Brain microvascular endothelial cell (primary cell): ENCODE measurements around the gene GAL3ST1.
"Not testable (repeated sequence)": the region's sequence is repeated elsewhere in the genome, so short reads cannot be mapped to it uniquely, and the experiment has no call there.

Source experiments
- DNase-seq: peaks from one replicate; pipeline ENCODE4 v3.0.0-alpha.2; 2020
- H3K27ac ChIP-seq: fragments of 250-450 bp; sonication (Bioruptor Pico); 2 replicates; pipeline ENCODE4 v1.5.1; 2020; ENCODE audit warnings: mild to moderate bottlenecking, moderate library complexity
- H3K27me3 ChIP-seq: fragments of 250-450 bp; sonication (Bioruptor Pico); replicated peaks from 2 replicates; pipeline ENCODE4 v1.5.1; 2020; ENCODE audit warnings: mild to moderate bottlenecking
- H3K36me3 ChIP-seq: fragments of 250-450 bp; sonication (Bioruptor Pico); replicated peaks from 2 replicates; pipeline ENCODE4 v1.5.1; 2020; ENCODE audit warnings: mild to moderate bottlenecking
- H3K4me3 ChIP-seq: 2 replicates; pipeline ENCODE4 v1.5.1; 2011; ENCODE audit warnings: low read depth, mild to moderate bottlenecking, control low read depth, low read length, moderate library complexity
- CTCF ChIP-seq: IDR thresholded peaks from 2 replicates; pipeline ENCODE4 v1.5.1; 2011; ENCODE audit warnings: low read depth, mild to moderate bottlenecking, moderate library complexity, low read length, control low read depth, inconsistent platforms; ENCODE audit errors: missing control alignments
- in situ Hi-C: cut with HindIII; loops from 2 replicates; pipeline ENCODE4 v1.10.0; 2017; ENCODE audit warnings: low sequenced_read_pairs, low pct_ligation_motif_present

Gene GAL3ST1

DNA sequence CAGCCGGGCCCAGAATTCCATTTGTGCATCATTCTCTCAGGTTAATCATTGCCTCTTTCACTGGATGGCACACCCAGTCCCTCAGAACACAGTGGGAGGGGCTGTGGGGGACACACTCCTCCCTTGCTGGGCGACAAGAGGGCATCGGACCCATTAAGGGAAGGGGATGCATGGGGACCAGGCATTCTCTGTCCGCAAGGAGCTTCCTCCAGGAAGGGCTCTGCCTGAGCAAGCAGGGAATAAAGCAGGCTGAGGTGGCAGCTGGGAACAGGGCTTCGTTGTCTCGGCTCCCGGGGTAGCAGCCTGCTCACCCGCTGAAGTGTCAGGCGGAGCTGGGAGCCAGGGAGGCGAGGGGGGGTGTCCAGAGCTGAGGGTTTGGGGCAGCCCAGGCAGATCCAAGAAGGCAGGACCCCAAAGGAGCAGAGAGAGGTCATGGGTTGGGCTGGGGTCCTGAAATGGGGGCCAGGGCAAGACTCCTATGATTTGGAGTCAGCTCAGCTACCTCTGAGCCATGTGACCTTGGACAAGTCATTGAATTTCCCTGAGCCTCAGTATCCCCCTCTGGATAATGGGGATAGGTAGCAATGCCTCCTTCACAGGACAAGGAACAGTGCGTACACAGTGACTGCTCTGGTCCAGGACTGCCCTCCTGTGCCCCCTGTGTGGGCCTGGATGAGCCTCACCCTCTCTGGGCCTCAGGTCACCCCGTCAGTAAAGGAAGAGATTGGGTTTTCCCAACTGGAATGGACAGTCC lies 1.4 kb downstream of the GAL3ST1 start:
- Histone ChIP-seq H3K4me3 (no peak overlapping the region), H3K36me3 (peaks cover 31% of the 10 kb centered on the region), H3K27ac (no peak overlapping the region), H3K27me3 (no peaks in the 10 kb centered on the region)
- in situ Hi-C loops = no loop called here
- no peak for DNase-seq
- no peak for TF ChIP-seq CTCF

DNA sequence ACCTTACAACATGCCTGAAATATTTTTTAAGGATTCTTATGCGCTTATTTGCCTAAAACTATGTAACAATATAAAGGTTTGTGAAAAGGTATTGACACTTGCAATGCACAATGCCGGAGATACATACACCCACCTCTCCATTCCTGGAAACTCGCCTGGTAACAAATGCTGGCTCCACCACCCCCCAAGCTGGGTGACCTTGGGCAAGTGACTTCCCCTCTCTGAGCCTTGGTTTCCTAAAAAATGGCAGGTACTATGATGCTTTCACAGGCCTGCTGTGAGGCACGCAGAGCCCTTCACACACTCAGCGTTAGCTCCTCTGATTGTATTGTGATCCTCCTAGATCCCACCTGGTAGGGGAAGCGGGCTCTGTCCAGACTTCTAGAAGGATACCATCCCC lies 2.3 kb downstream of the GAL3ST1 start:
- H3K27ac ChIP-seq = no peak overlapping the region
- DNase-seq = no peak
- peaks cover 23% of the 10 kb centered on the region for H3K36me3 ChIP-seq
- no peak for TF ChIP-seq CTCF
- no peak overlapping the region for H3K4me3 ChIP-seq
- in situ Hi-C loops = no loop called here
- H3K27me3 ChIP-seq = no peaks in the 10 kb centered on the region

DNA sequence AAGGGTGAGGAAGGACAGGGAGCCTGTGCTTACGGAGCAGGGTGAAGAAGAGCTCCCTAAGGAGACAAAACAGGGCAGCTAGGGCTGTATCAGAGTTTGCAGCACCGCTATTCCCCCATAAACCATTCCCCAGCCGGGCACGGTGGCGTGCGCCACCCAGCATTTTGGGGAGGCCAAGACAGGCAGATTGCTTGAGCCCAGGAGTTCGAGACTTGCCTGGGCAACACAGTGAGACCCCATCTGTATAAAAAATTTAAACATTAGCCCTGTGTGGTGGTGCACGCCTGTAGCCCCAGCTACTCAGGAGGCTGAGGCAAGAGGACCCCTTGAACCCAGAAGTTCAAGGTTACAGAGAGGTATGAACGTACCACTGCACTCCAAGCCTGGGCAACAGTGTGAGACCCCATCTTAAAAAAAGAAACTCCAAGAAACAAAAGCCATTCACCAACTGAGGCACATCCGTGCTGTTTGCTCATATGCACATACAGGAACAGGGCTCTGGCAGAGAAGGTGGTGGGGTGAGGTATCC lies 4.7 kb downstream of the GAL3ST1 start:
- DNase-seq = no peak
- TF ChIP-seq CTCF = no peak
- in situ Hi-C loops = no loop called here
- no peaks in the 10 kb centered on the region for H3K36me3 ChIP-seq
- H3K4me3 ChIP-seq = no peak overlapping the region
- no peaks in the 10 kb centered on the region for H3K27me3 ChIP-seq
- no peak overlapping the region for H3K27ac ChIP-seq

DNA sequence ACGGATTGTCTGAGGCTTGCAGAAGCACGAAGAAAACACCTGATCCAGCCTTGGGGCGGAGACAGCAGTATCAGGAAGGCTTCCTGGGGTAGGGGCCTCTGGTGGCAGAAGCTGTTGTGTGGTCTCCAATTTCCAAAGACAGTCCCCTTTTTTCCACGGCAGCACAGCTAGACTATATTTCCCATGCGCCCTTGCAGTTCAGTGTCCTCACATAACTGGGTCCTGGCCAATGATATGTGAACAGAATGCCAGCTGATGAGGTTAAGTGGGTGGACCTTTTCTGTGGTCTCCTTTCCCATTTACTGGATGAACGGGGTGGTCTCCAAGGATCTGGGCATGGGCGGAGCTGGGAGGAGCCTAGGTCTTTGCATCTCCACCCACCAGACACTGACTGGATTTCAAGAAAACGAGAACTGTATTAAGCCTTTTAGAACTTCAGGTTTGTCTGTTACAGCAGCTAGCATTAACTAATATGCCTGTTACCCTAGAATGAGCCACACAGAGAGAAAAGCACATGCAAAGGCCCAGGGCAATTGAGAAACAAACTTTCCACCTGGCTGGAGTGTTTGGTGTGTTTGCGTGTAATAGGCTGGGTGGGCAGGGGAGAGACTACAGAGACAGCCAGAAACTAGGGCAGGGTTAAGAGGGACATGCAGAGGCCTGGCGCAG lies 6.2 kb downstream of the GAL3ST1 start:
- DNase-seq = no peak
- Histone ChIP-seq H3K4me3 (no peak overlapping the region), H3K36me3 (no peaks in the 10 kb centered on the region), H3K27me3 (no peaks in the 10 kb centered on the region), H3K27ac (no peak overlapping the region)
- no peak for TF ChIP-seq CTCF
- in situ Hi-C loops = no loop called here

GRCh38 chr22:30567277-30567676 lies 7.2 kb downstream of the GAL3ST1 start:
- H3K36me3 ChIP-seq, in situ Hi-C loops, H3K27ac ChIP-seq, DNase-seq, H3K4me3 ChIP-seq, H3K27me3 ChIP-seq: not testable (repeated sequence)

DNA sequence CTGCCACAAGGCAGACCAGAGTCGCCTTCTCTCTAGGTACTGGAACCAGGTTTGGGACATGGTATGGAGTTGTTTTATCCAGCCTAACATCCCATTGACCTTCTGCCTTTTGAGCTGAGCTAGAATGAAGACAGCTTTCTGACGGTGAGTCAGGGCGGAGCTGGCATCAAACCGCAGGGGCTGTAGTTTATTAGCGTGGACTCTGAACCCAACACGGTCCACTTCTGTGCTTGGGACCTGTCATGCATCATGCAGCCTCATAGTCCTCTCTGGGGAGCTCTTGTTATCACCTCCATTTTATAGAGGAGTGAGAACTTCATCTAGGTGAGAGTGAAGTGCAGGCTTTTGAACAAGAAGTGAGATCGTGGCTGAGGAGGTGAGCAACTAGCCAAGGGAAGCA lies 8.3 kb downstream of the GAL3ST1 start:
- in situ Hi-C loops = no loop called here

More for the DNA sequence above, 8.3 kb downstream of the GAL3ST1 start:
- no peaks in the 10 kb centered on the region for H3K27me3 ChIP-seq
- no peak overlapping the region for H3K27ac ChIP-seq
- H3K36me3 ChIP-seq = no peaks in the 10 kb centered on the region
- DNase-seq = no peak
- H3K4me3 ChIP-seq = no peak overlapping the region
- no peak for TF ChIP-seq CTCF
